ENCODE results near the gene SLC8B1. TPM values are rescaled to one million over a fixed set of nuclear protein-coding genes. Genes with fewer than 3 reads are reported as not detected.

SLC8B1 gene
- total RNA-seq, 4 donors from 2014 or later = 19.6 to 31.9 (median 28.5) TPM

- intact Hi-C loops (cut with DNase I) = no loop called here
- Histone ChIP-seq H3K9me3 (no peaks in the 10 kb centered on the region), H3K4me1 (peaks cover 0 to 5% (median 2%) of the 10 kb centered on the region in 3 donors), H3K27me3 (no peaks in the 10 kb centered on the region), H3K27ac (no peak overlapping the region), H3K4me3 (no peak overlapping the region), H3K36me3 (peaks cover 9 to 96% (median 12%) of the 10 kb centered on the region in 3 donors)
- TF ChIP-seq CTCF (IDR thresholded peaks at IDR 0.05) = no peak
- no peak for TF ChIP-seq POLR2A (IDR thresholded peaks at IDR 0.05)
- no peak for DNase-seq
- WGBS, 2 donors = 88 to 89% methylated on average over 4 to 8 of the region's 8 CpGs
These were observed 56.8 kb downstream of the SLC8B1 start for GRCh38 chr12:113278141-113278540.

DNA sequence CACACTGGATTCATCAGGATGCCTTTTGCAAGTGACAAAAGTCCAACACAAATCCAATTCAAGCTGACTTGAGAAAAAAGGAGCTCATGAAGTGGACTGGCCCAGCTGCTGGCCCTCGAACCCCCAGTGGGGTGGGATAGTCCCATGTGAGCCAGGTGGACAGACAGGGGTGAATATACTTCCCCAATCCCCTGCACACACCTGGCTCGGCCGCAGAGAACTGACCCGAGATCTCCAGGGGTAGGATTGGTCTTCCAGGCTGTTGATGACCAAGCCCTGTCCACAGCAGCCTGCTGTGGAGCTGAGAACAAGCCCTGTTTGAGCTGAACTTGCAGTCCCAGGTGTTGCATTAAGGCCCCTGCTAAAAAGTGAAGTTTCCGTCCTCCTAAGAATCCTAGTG is 57.4 kb downstream of the SLC8B1 start:
- Histone ChIP-seq H3K4me1 (peaks cover 4 to 12% (median 9%) of the 10 kb centered on the region in 3 donors), H3K27ac (no peak overlapping the region), H3K27me3 (no peaks in the 10 kb centered on the region), H3K36me3 (peaks cover 9 to 95% (median 12%) of the 10 kb centered on the region in 3 donors), H3K4me3 (no peak overlapping the region), H3K9me3 (no peaks in the 10 kb centered on the region)
- DNase-seq = no peak
- TF ChIP-seq CTCF (IDR thresholded peaks at IDR 0.05) (no peak), POLR2A (IDR thresholded peaks at IDR 0.05) (no peak)
- 89 to 100% methylated on average over 4 to 5 of the region's 5 CpGs for WGBS, 2 donors
- intact Hi-C loops (cut with DNase I) = no loop called here

DNA sequence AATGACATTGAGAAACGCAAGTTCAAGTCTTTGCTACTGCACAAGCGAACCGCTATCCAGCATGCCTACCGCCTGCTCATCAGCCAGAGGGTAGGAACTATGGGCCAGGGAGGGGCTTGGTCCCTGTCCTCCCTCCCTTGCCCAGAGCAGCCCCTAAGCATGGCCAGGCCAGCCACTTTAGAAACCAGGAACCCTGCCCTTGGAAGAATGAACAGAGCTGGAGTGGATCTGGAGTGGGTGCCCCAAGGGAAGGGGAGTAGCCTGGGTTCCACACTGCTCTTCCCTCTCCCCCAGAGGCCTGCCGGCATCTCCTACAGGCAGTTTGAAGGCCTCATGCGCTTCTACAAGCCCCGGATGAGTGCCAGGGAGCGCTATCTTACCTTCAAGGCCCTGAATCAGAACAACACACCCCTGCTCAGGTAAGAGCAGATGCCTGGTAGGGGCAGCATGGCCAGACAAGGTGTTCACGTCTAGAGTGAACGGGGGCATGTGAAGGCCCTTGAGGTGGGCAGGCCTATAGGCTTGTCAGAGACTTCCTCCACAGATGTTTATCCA is 57.9 kb downstream of the SLC8B1 start:
- WGBS, 2 donors = 96% methylated on average over 5 of the region's 10 CpGs; no CpG with 5 or more reads in 1 of the 2 donors
- Histone ChIP-seq H3K9me3 (no peaks in the 10 kb centered on the region), H3K36me3 (peaks cover 9 to 92% (median 12%) of the 10 kb centered on the region in 3 donors), H3K27ac (no peak overlapping the region), H3K4me3 (no peak overlapping the region), H3K27me3 (no peaks in the 10 kb centered on the region), H3K4me1 (peaks cover 8 to 16% (median 12%) of the 10 kb centered on the region in 3 donors)
- intact Hi-C loops (cut with DNase I) = no loop called here
- no peak for TF ChIP-seq CTCF (IDR thresholded peaks at IDR 0.05)
- TF ChIP-seq POLR2A (IDR thresholded peaks at IDR 0.05) = no peak
- no peak for DNase-seq

- intact Hi-C loops (cut with DNase I) = no loop called here
- no peak overlapping the region for H3K27ac ChIP-seq
- 71 to 77% methylated on average over 3 to 7 of the region's 8 CpGs for WGBS, 2 donors
- peaks cover 15 to 24% (median 19%) of the 10 kb centered on the region in 3 donors for H3K4me1 ChIP-seq
- no peaks in the 10 kb centered on the region for H3K27me3 ChIP-seq
- no peak overlapping the region for H3K4me3 ChIP-seq
- H3K36me3 ChIP-seq = peaks cover 9 to 86% (median 12%) of the 10 kb centered on the region in 3 donors
- TF ChIP-seq POLR2A (IDR thresholded peaks at IDR 0.05) (no peak), CTCF (IDR thresholded peaks at IDR 0.05) (no peak)
- no peaks in the 10 kb centered on the region for H3K9me3 ChIP-seq
- no peak for DNase-seq
These were observed 58.6 kb downstream of the SLC8B1 start for GRCh38 chr12:113276306-113276705.

GRCh38 chr12:113274848-113275247 is 60.1 kb downstream of the SLC8B1 start:
- intact Hi-C loops (cut with DNase I) = no loop called here
- H3K9me3 ChIP-seq = no peaks in the 10 kb centered on the region
- H3K36me3 ChIP-seq = peaks cover 7 to 83% (median 9%) of the 10 kb centered on the region in 3 donors
- H3K4me3 ChIP-seq = no peak overlapping the region
- peaks cover 24 to 37% (median 26%) of the 10 kb centered on the region in 3 donors for H3K4me1 ChIP-seq
- 85 to 92% methylated on average over 8 of the region's 8 CpGs for WGBS, 2 donors
- no peak for DNase-seq
- H3K27ac ChIP-seq = no peak overlapping the region
- TF ChIP-seq POLR2A (IDR thresholded peaks at IDR 0.05) (no peak), CTCF (IDR thresholded peaks at IDR 0.05) (no peak)
- H3K27me3 ChIP-seq = no peaks in the 10 kb centered on the region
